ENCODE results near the gene NPL.

The NPL gene

GRCh38 chr1:182851825-182852224 lies 62.3 kb downstream of the NPL start:
- ChIA-PET CTCF (no interaction called here), POLR2A (no interaction called here)
- no peaks in the 10 kb centered on the region for H3K4me1 ChIP-seq (ENCODE audit: control insufficient read depth, insufficient read depth, low read length)
- H3K36me3 ChIP-seq (ENCODE audit: control insufficient read depth in 2 of 2, insufficient read depth in 1 of 2, low read length in 2 of 2), result peaks cover 85 to 100% of the 10 kb centered on the region in 2 experiments
- no peak overlapping the region for H3K27ac ChIP-seq (ENCODE audit: extremely low read depth, low read depth, low read length)
- no peaks in the 10 kb centered on the region for H3K9me3 ChIP-seq (ENCODE audit: control insufficient read depth, insufficient read depth, low read depth, low read length)
- TF ChIP-seq MYNN (tag by site-specific recombination; IDR thresholded peaks at IDR 0.05; ENCODE audit: borderline replicate concordance) (no peak), EGR2 (tag by site-specific recombination; IDR thresholded peaks at IDR 0.05; ENCODE audit: low read depth) (no peak), ZNF707 (tag by site-specific recombination; IDR thresholded peaks at IDR 0.05) (no peak), ZNF596 (tag by site-specific recombination; IDR thresholded peaks at IDR 0.05) (no peak), GLIS1 (tag by site-specific recombination; IDR thresholded peaks at IDR 0.05) (no peak), ZNF621 (tag by site-specific recombination; IDR thresholded peaks at IDR 0.05) (no peak), ZNF423 (tag by site-specific recombination; IDR thresholded peaks at IDR 0.05) (no peak)
- H3K4me3 ChIP-seq (ENCODE audit: low read depth, low read length), result no peak overlapping the region

GRCh38 chr1:182855911-182856310 lies 66.3 kb downstream of the NPL start:
- Histone ChIP-seq H3K9me3 (ENCODE audit: control insufficient read depth, insufficient read depth, low read depth, low read length) (no peaks in the 10 kb centered on the region), H3K4me1 (ENCODE audit: control insufficient read depth, insufficient read depth, low read length) (no peaks in the 10 kb centered on the region), H3K27ac (ENCODE audit: extremely low read depth, low read depth, low read length) (no peak overlapping the region), H3K4me3 (ENCODE audit: low read depth, low read length) (no peak overlapping the region), H3K36me3 (ENCODE audit: control insufficient read depth in 2 of 2, insufficient read depth in 1 of 2, low read length in 2 of 2) (peaks cover 93 to 100% of the 10 kb centered on the region in 2 experiments)
- TF ChIP-seq ELK4 (IDR thresholded peaks at IDR 0.05; ENCODE audit: borderline replicate concordance, low read depth, low read length) (no peak), ZXDB (tag by site-specific recombination; IDR thresholded peaks at IDR 0.05) (no peak), GLIS1 (tag by site-specific recombination; IDR thresholded peaks at IDR 0.05) (no peak), ZNF2 (tag by site-specific recombination; IDR thresholded peaks at IDR 0.05) (no peak)
- ChIA-PET CTCF (interaction anchor here (0.5 kb wide), 1 partner anchor 13 kb away, joined by 3 read pairs; no protein-coding TSS in a partner anchor), POLR2A (interaction anchor here (0.9 kb wide), 1 partner anchor 23 kb away, joined by 3 read pairs; no protein-coding TSS in a partner anchor)

- TF ChIP-seq ZNF26 (tag by site-specific recombination; IDR thresholded peaks at IDR 0.05) (no peak), ZBTB49 (tag by site-specific recombination; IDR thresholded peaks at IDR 0.05; ENCODE audit: low read depth) (no peak), SETDB1 (IDR thresholded peaks at IDR 0.05; ENCODE audit: insufficient read length, low read length) (no peak), YY2 (tag by site-specific recombination; IDR thresholded peaks at IDR 0.05) (no peak), ZNF280D (tag by site-specific recombination; IDR thresholded peaks at IDR 0.05) (no peak), HOXD13 (CRISPR knock-in tag; IDR thresholded peaks at IDR 0.05; ENCODE audit: borderline replicate concordance) (no peak)
- POLR2A ChIA-PET, result no interaction called here
- H3K4me1 ChIP-seq (ENCODE audit: control insufficient read depth, insufficient read depth, low read length), result no peaks in the 10 kb centered on the region
- H3K27ac ChIP-seq (ENCODE audit: extremely low read depth, low read depth, low read length), result no peak overlapping the region
- no peak overlapping the region for H3K4me3 ChIP-seq (ENCODE audit: low read depth, low read length)
- H3K36me3 ChIP-seq (ENCODE audit: control insufficient read depth in 2 of 2, insufficient read depth in 1 of 2, low read length in 2 of 2), result peaks cover 92 to 99% of the 10 kb centered on the region in 2 experiments
- CTCF ChIA-PET, result no interaction called here
- H3K9me3 ChIP-seq (ENCODE audit: control insufficient read depth, insufficient read depth, low read depth, low read length), result no peaks in the 10 kb centered on the region
Measured at GRCh38 chr1:182857212-182857611, 67.6 kb downstream of the NPL start.

Measured in HEK293 (cell line).